SJSA1 (cell line): ENCODE measurements around the gene EXOC4. TPM values are rescaled to one million over a fixed set of nuclear protein-coding genes. Genes with fewer than 3 reads are reported as not detected.
"Not testable (repeated sequence)": the region's sequence is repeated elsewhere in the genome, so short reads cannot be mapped to it uniquely, and the experiment has no call there.

ENCODE experiments used
- DNase-seq, 2 experiments: peaks; one replicate each; pipeline ENCODE4 v3.0.0-alpha.2; 2015 to 2020; ENCODE audit warnings: low spot score in 2 of 2, low read depth in 1 of 2
- H3K27ac ChIP-seq: fragments of 250-450 bp; sonication (Bioruptor Pico); 2 replicates; pipeline ENCODE4 v1.5.1; 2020; ENCODE audit warnings: mild to moderate bottlenecking, moderate library complexity
- H3K27me3 ChIP-seq: fragments of 250-450 bp; sonication (Bioruptor Pico); replicated peaks from 2 replicates; pipeline ENCODE4 v1.5.1; 2020; ENCODE audit warnings: mild to moderate bottlenecking, moderate library complexity
- H3K36me3 ChIP-seq: fragments of 250-450 bp; sonication (Bioruptor Pico); 2 replicates; pipeline ENCODE4 v1.5.1; 2020; ENCODE audit warnings: mild to moderate bottlenecking
- H3K4me1 ChIP-seq: fragments of 250-450 bp; sonication (Bioruptor Pico); replicated peaks from 2 replicates; pipeline ENCODE4 v1.6.1; 2021; ENCODE audit warnings: mild to moderate bottlenecking
- H3K4me3 ChIP-seq: fragments of 250-450 bp; sonication (Bioruptor Pico); 2 replicates; pipeline ENCODE4 v1.5.1; 2020; ENCODE audit warnings: mild to moderate bottlenecking
- H3K9me3 ChIP-seq: fragments of 250-450 bp; sonication (Bioruptor Pico); replicated peaks from 2 replicates; pipeline ENCODE4 v1.5.1; 2020; ENCODE audit warnings: mild to moderate bottlenecking
- total RNA-seq: library from RNA; depleted of rRNA; stranded (reverse); fragments of >200 nt; shearing (Covaris generic); gene quantifications from 2 replicates; pipeline ENCODE4 v1.2.3, GENCODE V29; 2014

EXOC4 gene
- total RNA-seq, 1 experiment from 2014 or later, result 38.5 TPM

DNA sequence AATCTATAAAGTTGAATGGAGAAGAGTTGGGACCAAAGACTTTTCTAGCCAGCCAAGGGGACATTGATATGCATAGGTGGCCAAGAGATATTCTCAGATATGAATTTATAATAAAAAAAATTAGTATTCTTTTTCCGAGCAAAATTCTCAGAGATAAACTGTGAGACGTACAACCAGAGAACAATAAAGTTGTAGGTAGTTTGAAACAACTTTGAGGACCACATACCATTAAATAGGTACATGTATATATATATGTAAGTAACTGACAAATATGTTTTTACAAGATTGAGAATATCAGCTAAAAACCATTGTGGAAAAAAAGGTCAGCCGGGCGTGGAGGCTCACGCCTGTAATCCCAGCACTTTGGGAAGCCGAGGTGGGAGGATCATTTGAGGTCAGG is 56.5 kb downstream of the EXOC4 start:
- Histone ChIP-seq H3K36me3 (peaks cover 25% of the 10 kb centered on the region), H3K4me1 (no peaks in the 10 kb centered on the region), H3K27ac (no peak overlapping the region), H3K9me3 (no peaks in the 10 kb centered on the region), H3K4me3 (no peak overlapping the region), H3K27me3 (no peaks in the 10 kb centered on the region)
- DNase-seq, result no peak

DNA sequence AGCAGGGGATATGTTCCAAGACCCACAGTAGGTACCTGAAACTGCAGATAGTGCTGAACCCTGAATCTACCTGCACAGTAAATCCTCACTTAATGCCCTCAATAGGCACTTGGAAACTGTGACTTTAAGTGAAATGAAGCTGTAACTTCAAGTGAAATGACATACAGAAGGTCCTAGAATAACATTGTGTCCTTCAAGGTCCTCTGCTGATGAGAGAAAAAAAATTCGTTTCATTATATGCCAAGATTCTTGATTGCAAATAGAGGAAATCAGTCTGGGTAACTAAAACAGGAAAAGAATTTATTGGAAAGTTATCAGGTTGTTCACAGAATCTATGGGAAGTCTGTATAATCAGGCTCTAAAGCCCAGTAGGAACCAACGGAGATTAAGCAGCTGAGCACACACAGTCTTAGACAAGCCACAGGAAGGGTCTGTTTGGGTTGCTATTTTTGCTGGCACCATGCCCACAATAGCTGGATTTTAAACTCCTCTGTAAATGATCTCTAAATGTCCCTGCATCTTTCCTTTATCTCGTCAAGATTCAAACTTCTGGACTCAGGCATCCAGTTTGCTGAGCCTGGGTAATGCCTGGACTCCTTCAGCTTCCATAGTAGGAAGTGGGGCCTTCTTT is 57.5 kb downstream of the EXOC4 start:
- no peaks in the 10 kb centered on the region for H3K27me3 ChIP-seq
- H3K27ac ChIP-seq, result no peak overlapping the region
- H3K9me3 ChIP-seq, result no peaks in the 10 kb centered on the region
- H3K36me3 ChIP-seq, result peaks cover 25% of the 10 kb centered on the region
- no peak overlapping the region for H3K4me3 ChIP-seq
- no peaks in the 10 kb centered on the region for H3K4me1 ChIP-seq
- DNase-seq, result no peak

GRCh38 chr7:133313575-133313974 is 60.7 kb downstream of the EXOC4 start:
- DNase-seq, result no peak
- Histone ChIP-seq H3K27me3 (no peaks in the 10 kb centered on the region), H3K27ac (no peak overlapping the region), H3K4me1 (no peaks in the 10 kb centered on the region), H3K36me3 (peaks cover 7% of the 10 kb centered on the region; the same call in 1 of the 2 replicates), H3K4me3 (no peak overlapping the region), H3K9me3 (no peaks in the 10 kb centered on the region)

DNA sequence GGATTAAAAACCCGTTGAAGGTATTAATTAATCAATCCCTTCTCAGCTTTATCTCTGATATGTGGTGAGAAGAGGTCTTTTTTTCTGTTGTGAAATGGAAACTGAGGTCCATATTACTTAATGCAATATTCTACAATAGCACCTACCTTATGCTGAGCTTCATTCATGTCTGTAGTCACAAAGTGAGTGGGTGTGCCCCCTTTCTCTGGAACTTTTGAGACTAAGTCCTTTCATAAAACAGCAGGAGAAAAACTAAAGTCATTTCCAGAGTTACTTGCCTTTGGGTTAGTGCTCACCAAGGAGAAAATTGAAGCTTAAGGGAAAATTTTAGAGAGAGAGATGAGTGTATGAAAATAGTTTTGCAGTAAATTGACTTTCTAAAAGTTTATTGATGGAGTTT is 61.2 kb downstream of the EXOC4 start:
- DNase-seq, result no peak
- Histone ChIP-seq H3K27me3 (no peaks in the 10 kb centered on the region), H3K4me3 (no peak overlapping the region), H3K9me3 (no peaks in the 10 kb centered on the region), H3K4me1 (no peaks in the 10 kb centered on the region), H3K36me3 (peaks cover 2% of the 10 kb centered on the region; the same call in 1 of the 2 replicates), H3K27ac (no peak overlapping the region)

GRCh38 chr7:133315332-133316040 is 62.6 kb downstream of the EXOC4 start:
- DNase-seq, result no peak
- H3K27me3 ChIP-seq, result no peaks in the 10 kb centered on the region
- H3K4me1 ChIP-seq, result no peaks in the 10 kb centered on the region
- no peak overlapping the region for H3K27ac ChIP-seq
- no peak overlapping the region for H3K4me3 ChIP-seq
- H3K9me3 ChIP-seq, result no peaks in the 10 kb centered on the region
- peaks cover 2% of the 10 kb centered on the region for H3K36me3 ChIP-seq

GRCh38 chr7:133319842-133320241 is 67.0 kb downstream of the EXOC4 start:
- peaks cover 8% of the 10 kb centered on the region for H3K36me3 ChIP-seq
- H3K4me1 ChIP-seq, result no peaks in the 10 kb centered on the region
- no peak overlapping the region for H3K27ac ChIP-seq
- no peak for DNase-seq
- no peaks in the 10 kb centered on the region for H3K9me3 ChIP-seq
- H3K4me3 ChIP-seq, result no peak overlapping the region
- H3K27me3 ChIP-seq, result no peaks in the 10 kb centered on the region

GRCh38 chr7:133320891-133321290 is 68.0 kb downstream of the EXOC4 start:
- peaks cover 8% of the 10 kb centered on the region for H3K36me3 ChIP-seq
- H3K9me3 ChIP-seq, result no peaks in the 10 kb centered on the region
- H3K27ac ChIP-seq, result no peak overlapping the region
- no peaks in the 10 kb centered on the region for H3K4me1 ChIP-seq
- H3K27me3 ChIP-seq, result no peaks in the 10 kb centered on the region
- no peak for DNase-seq
- H3K4me3 ChIP-seq, result no peak overlapping the region

- not testable (repeated sequence) for H3K4me3 ChIP-seq
Observed at GRCh38 chr7:133321366-133321765, 68.5 kb downstream of the EXOC4 start.

DNA sequence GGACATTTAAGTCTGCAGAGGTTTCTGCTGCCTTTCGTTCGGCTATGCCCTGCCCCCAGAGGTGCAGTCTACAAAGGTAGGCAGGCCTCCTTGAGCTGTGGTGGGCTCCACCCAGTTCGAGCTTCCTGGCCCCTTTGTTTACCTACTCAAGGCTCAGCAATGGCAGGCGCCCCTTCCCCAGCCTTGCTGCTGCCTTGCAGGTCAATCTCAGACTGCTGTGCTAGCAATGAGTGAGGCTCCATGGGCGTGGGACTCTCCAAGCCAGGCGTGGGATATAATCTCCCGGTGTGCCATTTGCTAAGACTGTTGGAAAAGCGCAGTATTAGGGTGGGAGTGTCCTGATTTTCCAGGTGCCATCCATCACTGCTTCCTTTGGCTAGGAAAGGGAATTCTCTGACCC is 73.9 kb downstream of the EXOC4 start:
- not testable (repeated sequence) for H3K36me3 ChIP-seq, H3K9me3 ChIP-seq, H3K27ac ChIP-seq, H3K4me3 ChIP-seq, H3K4me1 ChIP-seq, DNase-seq, H3K27me3 ChIP-seq

More at GRCh38 chr7:133321366-133321765, 68.5 kb downstream of the EXOC4 start:
- not testable (repeated sequence) for H3K27me3 ChIP-seq, H3K27ac ChIP-seq, H3K4me1 ChIP-seq, H3K36me3 ChIP-seq, H3K9me3 ChIP-seq, DNase-seq

- H3K27me3 ChIP-seq, H3K36me3 ChIP-seq, H3K4me1 ChIP-seq, H3K4me3 ChIP-seq, H3K27ac ChIP-seq, DNase-seq, H3K9me3 ChIP-seq: not testable (repeated sequence)
Observed at GRCh38 chr7:133328021-133328420, 75.1 kb downstream of the EXOC4 start.

DNA sequence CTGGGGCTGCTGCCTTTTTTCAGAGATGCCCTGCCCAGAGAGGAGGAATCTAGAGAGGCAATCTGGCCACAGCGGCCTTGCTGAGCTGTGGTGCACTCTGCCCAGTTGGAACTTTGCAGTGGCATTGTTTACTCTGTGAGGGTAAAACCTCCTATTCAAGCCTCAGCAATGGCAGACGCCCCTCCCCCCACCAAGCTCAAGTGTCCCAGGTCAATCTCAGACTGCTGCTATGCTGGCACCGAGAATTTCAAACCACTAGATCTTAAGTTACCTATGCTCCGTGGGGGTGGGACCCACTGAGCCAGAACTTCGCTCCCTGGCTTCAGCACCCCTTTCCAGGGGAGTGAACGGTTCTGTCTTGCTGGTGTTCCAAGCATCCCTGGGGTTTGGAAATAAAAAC is 77.2 kb downstream of the EXOC4 start:
- Histone ChIP-seq H3K9me3 (no peaks in the 10 kb centered on the region), H3K4me3 (no peak overlapping the region)

DNA sequence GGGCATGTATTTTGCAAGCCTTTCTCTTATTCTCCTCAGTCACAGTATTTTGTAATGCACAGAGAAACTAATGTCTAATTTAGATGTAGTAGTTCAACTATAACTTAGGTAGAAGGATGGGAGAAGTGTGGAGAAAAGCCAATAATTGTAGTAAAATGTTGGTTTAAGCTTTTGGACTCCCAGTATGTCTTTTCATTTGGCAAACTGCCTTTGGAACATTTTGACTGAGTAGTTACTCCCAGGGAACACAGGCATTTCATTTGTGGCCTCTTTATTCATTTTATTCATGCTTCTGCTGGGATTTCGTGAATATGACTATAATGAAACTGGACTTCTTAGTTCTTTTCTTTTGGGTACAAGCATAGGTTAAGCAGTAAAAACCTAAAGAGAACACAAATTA is 79.0 kb downstream of the EXOC4 start:
- Histone ChIP-seq H3K27me3 (no peaks in the 10 kb centered on the region), H3K27ac (no peak overlapping the region), H3K4me1 (no peaks in the 10 kb centered on the region), H3K4me3 (no peak overlapping the region), H3K36me3 (no peaks in the 10 kb centered on the region; the same call in 1 of the 2 replicates), H3K9me3 (no peaks in the 10 kb centered on the region)
- no peak for DNase-seq

More for the DNA sequence above, 77.2 kb downstream of the EXOC4 start:
- no peaks in the 10 kb centered on the region for H3K27me3 ChIP-seq
- DNase-seq, result no peak
- H3K36me3 ChIP-seq, result no peaks in the 10 kb centered on the region
- no peak overlapping the region for H3K27ac ChIP-seq
- no peaks in the 10 kb centered on the region for H3K4me1 ChIP-seq

GRCh38 chr7:133339772-133340171 is 86.9 kb downstream of the EXOC4 start:
- DNase-seq, result no peak
- no peak overlapping the region for H3K4me3 ChIP-seq
- peaks cover 8% of the 10 kb centered on the region; the same call in 1 of the 2 replicates for H3K36me3 ChIP-seq
- peaks cover 6% of the 10 kb centered on the region for H3K9me3 ChIP-seq
- no peaks in the 10 kb centered on the region for H3K4me1 ChIP-seq
- H3K27me3 ChIP-seq, result no peaks in the 10 kb centered on the region
- no peak overlapping the region for H3K27ac ChIP-seq

DNA sequence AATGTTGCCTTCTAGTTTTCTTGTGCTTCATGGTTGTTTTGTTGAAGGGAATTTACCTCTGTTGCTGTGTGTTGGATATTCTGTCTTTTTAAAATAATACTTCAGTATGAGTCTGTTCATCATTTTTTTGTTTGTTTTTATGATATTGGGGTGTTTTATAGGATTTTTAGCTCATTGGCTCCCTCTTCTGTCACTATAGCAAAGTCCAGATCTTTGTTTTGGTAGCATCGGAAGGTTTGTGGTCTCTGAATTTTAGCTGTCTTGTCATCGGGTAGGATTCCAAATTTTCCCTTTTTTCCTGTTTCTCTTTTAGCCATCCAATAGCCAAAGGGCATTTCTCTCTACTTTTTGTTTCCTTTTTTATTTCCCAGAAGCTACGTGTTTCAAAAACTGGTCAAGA is 91.4 kb downstream of the EXOC4 start:
- Histone ChIP-seq H3K27ac (no peak overlapping the region), H3K27me3 (no peaks in the 10 kb centered on the region), H3K36me3 (peaks cover 4% of the 10 kb centered on the region; the same call in 1 of the 2 replicates), H3K4me1 (no peaks in the 10 kb centered on the region), H3K4me3 (no peak overlapping the region), H3K9me3 (peaks cover 2% of the 10 kb centered on the region)
- no peak for DNase-seq
